ENCODE measurements around the gene LTN1.
"Not testable (repeated sequence)": the region's sequence is repeated elsewhere in the genome, so short reads cannot be mapped to it uniquely, and the experiment has no call there.

Gene LTN1, protein sequence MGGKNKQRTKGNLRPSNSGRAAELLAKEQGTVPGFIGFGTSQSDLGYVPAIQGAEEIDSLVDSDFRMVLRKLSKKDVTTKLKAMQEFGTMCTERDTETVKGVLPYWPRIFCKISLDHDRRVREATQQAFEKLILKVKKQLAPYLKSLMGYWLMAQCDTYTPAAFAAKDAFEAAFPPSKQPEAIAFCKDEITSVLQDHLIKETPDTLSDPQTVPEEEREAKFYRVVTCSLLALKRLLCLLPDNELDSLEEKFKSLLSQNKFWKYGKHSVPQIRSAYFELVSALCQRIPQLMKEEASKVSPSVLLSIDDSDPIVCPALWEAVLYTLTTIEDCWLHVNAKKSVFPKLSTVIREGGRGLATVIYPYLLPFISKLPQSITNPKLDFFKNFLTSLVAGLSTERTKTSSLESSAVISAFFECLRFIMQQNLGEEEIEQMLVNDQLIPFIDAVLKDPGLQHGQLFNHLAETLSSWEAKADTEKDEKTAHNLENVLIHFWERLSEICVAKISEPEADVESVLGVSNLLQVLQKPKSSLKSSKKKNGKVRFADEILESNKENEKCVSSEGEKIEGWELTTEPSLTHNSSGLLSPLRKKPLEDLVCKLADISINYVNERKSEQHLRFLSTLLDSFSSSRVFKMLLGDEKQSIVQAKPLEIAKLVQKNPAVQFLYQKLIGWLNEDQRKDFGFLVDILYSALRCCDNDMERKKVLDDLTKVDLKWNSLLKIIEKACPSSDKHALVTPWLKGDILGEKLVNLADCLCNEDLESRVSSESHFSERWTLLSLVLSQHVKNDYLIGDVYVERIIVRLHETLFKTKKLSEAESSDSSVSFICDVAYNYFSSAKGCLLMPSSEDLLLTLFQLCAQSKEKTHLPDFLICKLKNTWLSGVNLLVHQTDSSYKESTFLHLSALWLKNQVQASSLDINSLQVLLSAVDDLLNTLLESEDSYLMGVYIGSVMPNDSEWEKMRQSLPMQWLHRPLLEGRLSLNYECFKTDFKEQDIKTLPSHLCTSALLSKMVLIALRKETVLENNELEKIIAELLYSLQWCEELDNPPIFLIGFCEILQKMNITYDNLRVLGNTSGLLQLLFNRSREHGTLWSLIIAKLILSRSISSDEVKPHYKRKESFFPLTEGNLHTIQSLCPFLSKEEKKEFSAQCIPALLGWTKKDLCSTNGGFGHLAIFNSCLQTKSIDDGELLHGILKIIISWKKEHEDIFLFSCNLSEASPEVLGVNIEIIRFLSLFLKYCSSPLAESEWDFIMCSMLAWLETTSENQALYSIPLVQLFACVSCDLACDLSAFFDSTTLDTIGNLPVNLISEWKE (N-terminal part only)

GRCh38 chr21:28992526-28993292, at the start of gene LTN1:
LTN1 (minus strand) TSS chr21:28992877; CDS start chr21:28992805, 72 bp downstream.
- peak; percentile 89 for FAIRE-seq
- DNase-seq (ENCODE audit: low spot score): peak; percentile 96

- DNase-seq (ENCODE audit: low spot score) (no peak), FAIRE-seq (no peak)
These were observed 42.0 kb upstream of the LTN1 start for GRCh38 chr21:29034678-29035077.

DNA sequence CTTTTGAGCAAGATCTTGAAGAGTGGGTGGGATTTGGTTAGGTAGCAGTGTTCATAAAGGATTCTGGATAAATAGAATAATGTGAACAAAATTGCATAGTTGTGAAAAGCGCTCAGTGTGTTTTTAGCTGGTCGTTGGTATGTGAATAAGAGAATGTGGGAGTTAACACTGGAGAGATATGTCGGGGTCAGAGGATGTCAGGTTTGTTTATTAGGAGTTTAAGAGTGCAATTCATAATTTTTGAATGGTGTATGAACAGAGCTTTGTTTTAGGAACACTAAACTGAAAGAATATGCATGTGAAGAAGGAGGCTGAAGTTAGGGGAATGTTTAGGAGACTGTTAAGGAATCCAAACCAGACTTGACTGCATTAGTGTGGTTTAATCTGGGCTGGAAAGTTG, 41.2 kb upstream of the LTN1 start:
- no peak for DNase-seq (ENCODE audit: low spot score)
- no peak for FAIRE-seq

GRCh38 chr21:29033301-29033700, 40.6 kb upstream of the LTN1 start:
- DNase-seq (ENCODE audit: low spot score): no peak
- FAIRE-seq: no peak

DNA sequence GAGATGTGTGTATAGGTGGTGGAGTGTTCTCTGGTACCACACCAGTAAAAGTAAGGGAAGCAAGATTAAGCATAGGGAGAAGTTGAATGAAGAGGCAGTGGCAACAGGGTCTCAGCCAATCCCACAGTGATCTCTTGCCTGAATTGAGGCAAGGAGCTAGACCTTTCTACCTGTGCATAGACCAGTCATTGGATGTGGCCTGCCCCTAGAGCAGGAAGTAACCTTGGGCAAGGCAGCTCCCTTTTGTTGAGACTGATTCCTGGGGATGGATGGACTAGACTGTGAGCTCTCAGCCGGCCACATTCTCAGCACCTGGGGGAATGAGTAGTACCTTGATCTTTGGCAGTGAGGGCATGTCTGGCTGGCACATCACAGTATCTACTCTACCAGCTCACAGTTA, 38.2 kb upstream of the LTN1 start:
- FAIRE-seq: no peak

DNA sequence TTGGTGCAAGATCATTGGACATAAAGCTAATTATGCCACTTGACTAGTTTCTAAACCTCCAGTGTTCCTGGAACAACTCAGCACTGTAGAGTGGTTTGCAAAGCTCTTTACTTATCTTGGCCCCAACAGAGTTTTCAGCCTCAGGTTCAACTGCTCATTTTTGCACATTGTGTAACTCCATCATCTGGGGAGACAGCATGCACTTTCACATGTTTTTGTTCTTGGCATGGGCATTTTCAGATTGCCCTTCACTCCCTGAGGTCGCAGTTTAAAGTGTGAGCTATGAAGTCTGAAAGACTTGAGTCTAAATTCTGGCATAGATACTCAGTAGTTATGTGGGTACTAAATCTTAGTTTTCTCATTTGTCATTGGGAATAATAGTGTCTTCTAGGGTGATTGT, 36.8 kb upstream of the LTN1 start:
- DNase-seq (ENCODE audit: low spot score) (no peak), FAIRE-seq (no peak)

More for the DNA sequence above, 38.2 kb upstream of the LTN1 start:
- no peak for DNase-seq (ENCODE audit: low spot score)

GRCh38 chr21:29025328-29025713, 32.6 kb upstream of the LTN1 start:
- FAIRE-seq: no peak
- peak; percentile 22 for DNase-seq (ENCODE audit: low spot score)

- FAIRE-seq: peak; percentile 87
- DNase-seq (ENCODE audit: low spot score): peak; percentile 96
These were observed 32.0 kb upstream of the LTN1 start, which contains the start of gene USP16 for GRCh38 chr21:29024474-29025327. USP16 (plus strand) TSS chr21:29024668; CDS start chr21:29027914, 3,246 bp downstream.

DNA sequence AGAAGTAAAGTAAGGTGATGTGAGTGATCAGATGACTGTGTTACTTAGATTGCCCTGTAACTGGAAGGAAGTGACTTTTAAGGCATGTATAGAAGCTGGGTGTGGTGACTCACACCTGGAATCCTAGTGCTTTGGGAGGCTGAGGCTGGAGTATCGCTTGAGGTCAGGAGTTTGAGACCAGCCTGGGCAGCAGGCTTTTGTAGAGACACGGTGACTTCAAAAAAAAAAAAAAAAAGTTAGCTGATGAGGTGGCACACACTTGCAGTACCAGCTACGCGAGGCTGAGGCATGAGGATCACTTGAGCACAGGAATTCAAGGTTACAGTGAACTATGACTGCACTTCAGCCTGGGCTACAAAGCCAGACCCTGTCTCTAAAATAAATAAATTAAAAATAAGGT, 29.5 kb upstream of the LTN1 start:
- DNase-seq (ENCODE audit: low spot score) (peak; percentile 21), FAIRE-seq (no peak)

- no peak for FAIRE-seq
- no peak for DNase-seq (ENCODE audit: low spot score)
These were observed 25.9 kb upstream of the LTN1 start for GRCh38 chr21:29018540-29018939.

GRCh38 chr21:29017639-29018237, 25.1 kb upstream of the LTN1 start:
- FAIRE-seq: no peak
- DNase-seq (ENCODE audit: low spot score): no peak

- DNase-seq (ENCODE audit: low spot score); FAIRE-seq: not testable (repeated sequence)
These were observed 18.6 kb upstream of the LTN1 start for GRCh38 chr21:29011236-29011635.

DNA sequence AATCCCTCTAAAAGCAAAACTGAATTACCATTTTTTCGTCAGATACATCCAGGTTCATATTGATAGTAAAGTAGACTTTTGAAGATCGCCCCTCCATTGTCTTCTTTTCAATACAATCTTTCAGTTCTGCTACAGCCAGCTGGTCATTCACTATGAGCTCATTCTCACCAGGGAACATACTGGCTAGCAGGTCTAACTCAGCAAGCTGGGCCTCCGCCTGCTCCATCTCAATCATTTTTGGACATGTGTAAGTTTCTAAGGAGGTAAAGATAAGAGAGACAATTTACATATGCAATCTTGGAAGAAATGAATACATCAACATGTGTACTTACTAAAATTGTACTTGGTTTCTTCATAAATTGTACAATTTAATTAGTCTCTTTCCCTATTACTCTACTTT, 15.7 kb upstream of the LTN1 start:
- DNase-seq (ENCODE audit: low spot score) (no peak), FAIRE-seq (no peak)

- FAIRE-seq (no peak), DNase-seq (ENCODE audit: low spot score) (no peak)
These were observed 15.1 kb upstream of the LTN1 start for GRCh38 chr21:29007810-29008209.

- FAIRE-seq (no peak), DNase-seq (ENCODE audit: low spot score) (no peak)
These were observed 14.5 kb upstream of the LTN1 start for GRCh38 chr21:29007135-29007534.

DNA sequence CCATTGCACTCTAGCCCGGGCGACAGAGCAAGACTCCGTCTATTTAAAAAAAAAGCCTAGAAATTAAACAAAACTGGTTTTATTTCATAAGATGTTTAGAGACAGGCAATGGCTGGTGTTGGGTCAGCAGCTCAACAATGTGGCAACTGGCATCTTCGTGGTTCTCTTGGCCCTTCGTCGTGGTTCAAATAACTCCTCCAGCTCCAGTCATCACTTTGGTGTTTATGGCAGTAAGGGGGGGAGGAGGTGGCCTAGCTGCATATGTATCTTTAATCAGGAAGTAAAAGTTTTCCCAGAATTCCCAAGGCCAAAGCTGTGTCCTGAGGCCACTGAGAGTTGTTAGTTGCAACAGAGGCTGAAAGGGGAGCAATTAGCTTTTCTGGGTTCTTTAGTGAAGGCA, 13.0 kb upstream of the LTN1 start:
- DNase-seq (ENCODE audit: low spot score) (peak; percentile 48), FAIRE-seq (no peak)

- FAIRE-seq (peak; percentile 38), DNase-seq (ENCODE audit: low spot score) (peak; percentile 84)
These were observed 9.9 kb upstream of the LTN1 start for GRCh38 chr21:29002442-29003144.

DNA sequence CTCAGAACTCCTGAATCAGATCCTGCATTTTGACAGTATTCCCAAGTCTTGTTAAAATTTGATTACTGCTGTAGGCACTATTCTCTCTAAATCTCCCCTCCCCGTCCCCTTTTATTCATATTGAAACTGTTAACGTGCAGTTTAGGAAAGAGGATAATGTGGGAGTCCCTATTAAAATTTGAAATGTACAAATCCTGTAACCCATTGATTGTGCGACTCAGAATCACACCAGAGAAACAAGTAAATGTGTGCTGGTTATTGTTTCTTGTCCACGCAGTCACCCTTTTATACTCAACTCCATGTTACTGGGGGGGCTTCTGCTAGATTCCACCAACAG, 584 bp upstream of the LTN1 start:
- DNase-seq (ENCODE audit: low spot score) (no peak), FAIRE-seq (no peak)

Measured in RCC 7860 (cell line).